22Rv1 (cell line): ENCODE data around the gene CAPN7.

Experiments
- CTCF ChIP-seq: fragments of 450-650 bp; IDR thresholded peaks from 2 replicates; pipeline ENCODE4 v1.5.1; 2017; ENCODE audit warnings: mild to moderate bottlenecking
- ZFX ChIP-seq: fragments of 450-650 bp; IDR thresholded peaks from 2 replicates; pipeline ENCODE4 v1.6.1; 2017; ENCODE audit warnings: antibody characterized with exemption, borderline replicate concordance

- TF ChIP-seq ZFX (no peak), CTCF (no peak)
These were observed 75.8 kb downstream of the CAPN7 start for GRCh38 chr3:15281817-15282216.
